ENCODE results near the gene MUC2. TPM values are rescaled to one million over a fixed set of nuclear protein-coding genes. Genes with fewer than 3 reads are reported as not detected.
A peak's percentile ranks its signal among the peaks of the same experiment; 100 is the strongest.

The MUC2 gene
- total and polyA plus RNA-seq, 5 donors from 2014 or later: not detected

GRCh38 chr11:1087279-1087960 is 12.7 kb downstream of the MUC2 start:
- Histone ChIP-seq H3K9me3 (ENCODE audit: control insufficient read depth in 2 of 2, low read length in 2 of 2) (no peaks in the 10 kb centered on the region), H3K36me3 (ENCODE audit: control insufficient read depth, insufficient read depth, low read length) (no peaks in the 10 kb centered on the region), H3K4me3 (ENCODE audit: low read depth, low read length) (no peak overlapping the region), H3K27ac (ENCODE audit: insufficient read depth, low read length, poor library complexity, severe bottlenecking) (no peak overlapping the region), H3K4me1 (ENCODE audit: control insufficient read depth, insufficient read depth, low read length, poor library complexity, severe bottlenecking) (no peaks in the 10 kb centered on the region), H3K27me3 (ENCODE audit: control insufficient read depth, insufficient read depth, low read length) (no peaks in the 10 kb centered on the region)
- H3K9me3 Mint-ChIP-seq: no peaks in the 10 kb centered on the region
- no peak overlapping the region for H3K27ac Mint-ChIP-seq
- no peak for DNase-seq
- no peak for ATAC-seq (ENCODE audit: low read depth in 2 of 2)
- H3K36me3 Mint-ChIP-seq: no peaks in the 10 kb centered on the region
- H3K4me1 Mint-ChIP-seq: no peaks in the 10 kb centered on the region
- no peaks in the 10 kb centered on the region for H3K27me3 Mint-ChIP-seq
- H3K4me3 Mint-ChIP-seq: no peak overlapping the region

- DNase-seq: no peak
- H3K9me3 Mint-ChIP-seq: no peaks in the 10 kb centered on the region
These were observed 13.6 kb downstream of the MUC2 start for GRCh38 chr11:1087961-1088926.

GRCh38 chr11:1088927-1089737 is 14.5 kb downstream of the MUC2 start:
- no peaks in the 10 kb centered on the region for H3K36me3 ChIP-seq (ENCODE audit: control insufficient read depth, insufficient read depth, low read length)
- Mint-ChIP-seq H3K27ac (no peak overlapping the region), H3K4me3 (no peak overlapping the region), H3K36me3 (no peaks in the 10 kb centered on the region), H3K4me1 (no peaks in the 10 kb centered on the region), H3K27me3 (no peaks in the 10 kb centered on the region), H3K9me3 (no peaks in the 10 kb centered on the region)
- no peak overlapping the region for H3K4me3 ChIP-seq (ENCODE audit: low read depth, low read length)
- no peak overlapping the region for H3K27ac ChIP-seq (ENCODE audit: insufficient read depth, low read length, poor library complexity, severe bottlenecking)
- H3K4me1 ChIP-seq (ENCODE audit: control insufficient read depth, insufficient read depth, low read length, poor library complexity, severe bottlenecking): no peaks in the 10 kb centered on the region
- ATAC-seq (ENCODE audit: low read depth in 2 of 2): no peak
- no peaks in the 10 kb centered on the region for H3K27me3 ChIP-seq (ENCODE audit: control insufficient read depth, insufficient read depth, low read length)
- H3K9me3 ChIP-seq (ENCODE audit: control insufficient read depth in 2 of 2, low read length in 2 of 2): no peaks in the 10 kb centered on the region
- DNase-seq: no peak

More at GRCh38 chr11:1087961-1088926, 13.6 kb downstream of the MUC2 start:
- no peak for ATAC-seq (ENCODE audit: low read depth in 2 of 2)
- H3K27me3 Mint-ChIP-seq: no peaks in the 10 kb centered on the region
- Histone ChIP-seq H3K36me3 (ENCODE audit: control insufficient read depth, insufficient read depth, low read length) (no peaks in the 10 kb centered on the region), H3K9me3 (ENCODE audit: control insufficient read depth in 2 of 2, low read length in 2 of 2) (no peaks in the 10 kb centered on the region), H3K27me3 (ENCODE audit: control insufficient read depth, insufficient read depth, low read length) (no peaks in the 10 kb centered on the region), H3K27ac (ENCODE audit: insufficient read depth, low read length, poor library complexity, severe bottlenecking) (no peak overlapping the region), H3K4me3 (ENCODE audit: low read depth, low read length) (no peak overlapping the region), H3K4me1 (ENCODE audit: control insufficient read depth, insufficient read depth, low read length, poor library complexity, severe bottlenecking) (no peaks in the 10 kb centered on the region)
- no peaks in the 10 kb centered on the region for H3K36me3 Mint-ChIP-seq
- no peak overlapping the region for H3K4me3 Mint-ChIP-seq
- H3K4me1 Mint-ChIP-seq: no peaks in the 10 kb centered on the region
- H3K27ac Mint-ChIP-seq: no peak overlapping the region

GRCh38 chr11:1089738-1090599 is 15.3 kb downstream of the MUC2 start:
- Mint-ChIP-seq H3K36me3 (no peaks in the 10 kb centered on the region), H3K4me1 (no peaks in the 10 kb centered on the region), H3K27ac (no peak overlapping the region), H3K4me3 (no peak overlapping the region), H3K27me3 (no peaks in the 10 kb centered on the region), H3K9me3 (no peaks in the 10 kb centered on the region)
- Histone ChIP-seq H3K27ac (ENCODE audit: insufficient read depth, low read length, poor library complexity, severe bottlenecking) (no peak overlapping the region), H3K4me3 (ENCODE audit: low read depth, low read length) (no peak overlapping the region), H3K36me3 (ENCODE audit: control insufficient read depth, insufficient read depth, low read length) (no peaks in the 10 kb centered on the region), H3K4me1 (ENCODE audit: control insufficient read depth, insufficient read depth, low read length, poor library complexity, severe bottlenecking) (no peaks in the 10 kb centered on the region), H3K9me3 (ENCODE audit: control insufficient read depth in 2 of 2, low read length in 2 of 2) (no peaks in the 10 kb centered on the region), H3K27me3 (ENCODE audit: control insufficient read depth, insufficient read depth, low read length) (no peaks in the 10 kb centered on the region)
- ATAC-seq (ENCODE audit: low read depth in 2 of 2) (no peak), DNase-seq (no peak)

GRCh38 chr11:1090600-1091331 is 16.1 kb downstream of the MUC2 start:
- H3K27ac Mint-ChIP-seq: peak overlapping the region in 1 of 3 donors; percentile 85
- no peak overlapping the region for H3K4me3 Mint-ChIP-seq
- Histone ChIP-seq H3K27me3 (ENCODE audit: control insufficient read depth, insufficient read depth, low read length) (no peaks in the 10 kb centered on the region), H3K4me1 (ENCODE audit: control insufficient read depth, insufficient read depth, low read length, poor library complexity, severe bottlenecking) (no peaks in the 10 kb centered on the region), H3K27ac (ENCODE audit: insufficient read depth, low read length, poor library complexity, severe bottlenecking) (no peak overlapping the region), H3K36me3 (ENCODE audit: control insufficient read depth, insufficient read depth, low read length) (no peaks in the 10 kb centered on the region), H3K4me3 (ENCODE audit: low read depth, low read length) (no peak overlapping the region), H3K9me3 (ENCODE audit: control insufficient read depth in 2 of 2, low read length in 2 of 2) (no peaks in the 10 kb centered on the region)
- H3K9me3 Mint-ChIP-seq: no peaks in the 10 kb centered on the region
- ATAC-seq (ENCODE audit: low read depth in 2 of 2): no peak
- no peak for DNase-seq
- no peaks in the 10 kb centered on the region for H3K36me3 Mint-ChIP-seq
- H3K4me1 Mint-ChIP-seq: no peaks in the 10 kb centered on the region
- H3K27me3 Mint-ChIP-seq: no peaks in the 10 kb centered on the region

GRCh38 chr11:1091332-1092083 is 16.8 kb downstream of the MUC2 start:
- Mint-ChIP-seq H3K4me3 (no peak overlapping the region), H3K36me3 (no peaks in the 10 kb centered on the region), H3K4me1 (no peaks in the 10 kb centered on the region), H3K9me3 (no peaks in the 10 kb centered on the region), H3K27ac (peak overlapping the region in 1 of 3 donors; percentile 85), H3K27me3 (no peaks in the 10 kb centered on the region)
- no peaks in the 10 kb centered on the region for H3K9me3 ChIP-seq (ENCODE audit: control insufficient read depth in 2 of 2, low read length in 2 of 2)
- DNase-seq: no peak
- H3K4me3 ChIP-seq (ENCODE audit: low read depth, low read length): no peak overlapping the region
- H3K27ac ChIP-seq (ENCODE audit: insufficient read depth, low read length, poor library complexity, severe bottlenecking): no peak overlapping the region
- H3K27me3 ChIP-seq (ENCODE audit: control insufficient read depth, insufficient read depth, low read length): no peaks in the 10 kb centered on the region
- no peaks in the 10 kb centered on the region for H3K4me1 ChIP-seq (ENCODE audit: control insufficient read depth, insufficient read depth, low read length, poor library complexity, severe bottlenecking)
- no peak for ATAC-seq (ENCODE audit: low read depth in 2 of 2)
- H3K36me3 ChIP-seq (ENCODE audit: control insufficient read depth, insufficient read depth, low read length): no peaks in the 10 kb centered on the region

Measured in CD4-positive, CD25-positive, alpha-beta regulatory T cell (primary cell).